OCI-LY7 (cell line): Measurements from ENCODE around the gene CLEC16A. TPM values are rescaled to one million over a fixed set of nuclear protein-coding genes. Genes with fewer than 3 reads are reported as not detected.

Experiments used
- BruUV-seq: library from RNA; stranded (reverse); fragments of 400-500 nt; replicated peaks from 2 replicates; lab custom pipeline; 2021; lab: Mats Ljungman, UMichigan
- CTCF ChIA-PET: fragments of 300-600 bp; sonication (Branson Sonifier 250); formaldehyde crosslinking; loops from one replicate; lab custom pipeline; 2022; ENCODE audit warnings: antibody characterized with exemption; ENCODE audit not compliant: unreplicated experiment; lab: Charles Lee
- POLR2A ChIA-PET: fragments of 300-600 bp; sonication (Branson Sonifier 250); formaldehyde crosslinking; loops from one replicate; lab custom pipeline; 2022; ENCODE audit warnings: antibody characterized with exemption; lab: Charles Lee
- DNase-seq: peaks from one replicate; pipeline ENCODE4 v3.0.0-alpha.2; 2015; ENCODE audit warnings: low spot score
- H2AFZ ChIP-seq: fragments of 200-600 bp; sonication (generic), shearing (Covaris generic); 2 replicates; pipeline ENCODE4 v1.6.1; 2014; ENCODE audit warnings: mild to moderate bottlenecking, antibody characterized with exemption, low read length, moderate library complexity
- H3K27ac ChIP-seq: fragments of 200-600 bp; sonication (generic); 2 replicates; pipeline ENCODE4 v1.5.1; 2014; ENCODE audit warnings: mixed run types, low read depth, mild to moderate bottlenecking, moderate library complexity, low read length, inconsistent platforms; ENCODE audit not compliant: poor library complexity, severe bottlenecking
- H3K36me3 ChIP-seq: fragments of 200-600 bp; sonication (generic); 2 replicates; pipeline ENCODE4 v1.6.1; 2014; ENCODE audit warnings: mild to moderate bottlenecking, antibody characterized with exemption, low read length, moderate library complexity, mixed read lengths; ENCODE audit not compliant: insufficient read depth
- H3K4me1 ChIP-seq: fragments of 200-600 bp; sonication (generic); 2 replicates; pipeline ENCODE4 v1.5.1; 2014; ENCODE audit warnings: mild to moderate bottlenecking, low read length; ENCODE audit not compliant: insufficient read depth, poor library complexity, severe bottlenecking
- H3K4me2 ChIP-seq: fragments of 200-600 bp; sonication (generic); 2 replicates; pipeline ENCODE4 v1.6.1; 2014; ENCODE audit warnings: mild to moderate bottlenecking, low read length
- H3K4me3 ChIP-seq: fragments of 200-600 bp; sonication (generic); 2 replicates; pipeline ENCODE4 v1.5.1; 2014; ENCODE audit warnings: mild to moderate bottlenecking, low read depth, low read length; ENCODE audit not compliant: poor library complexity, severe bottlenecking
- H3K79me2 ChIP-seq: fragments of 200-600 bp; sonication (generic); 2 replicates; pipeline ENCODE4 v1.6.1; 2016; ENCODE audit warnings: low read depth, mild to moderate bottlenecking, low read length, moderate library complexity, mixed read lengths; ENCODE audit not compliant: insufficient read depth
- H3K9me2 ChIP-seq: fragments of 200-600 bp; sonication (generic); 2 replicates; pipeline ENCODE4 v1.6.1; 2016; ENCODE audit warnings: mild to moderate bottlenecking, low read length, mixed read lengths; ENCODE audit not compliant: insufficient read depth
- H3K9me3 ChIP-seq: fragments of 200-600 bp; sonication (generic); 2 replicates; pipeline ENCODE4 v1.6.1; 2014; ENCODE audit warnings: mild to moderate bottlenecking, mixed run types, low read length, mixed read lengths
- H4K20me1 ChIP-seq: fragments of 200-600 bp; sonication (generic); 2 replicates; pipeline ENCODE4 v1.6.1; 2014; ENCODE audit warnings: mild to moderate bottlenecking, antibody characterized with exemption, low read length, moderate library complexity, mixed read lengths; ENCODE audit not compliant: insufficient read depth
- EZH2phosphoT487 ChIP-seq: fragments of 200-600 bp; sonication (generic); IDR thresholded peaks from 2 replicates; pipeline ENCODE4 v1.6.1; 2018; ENCODE audit warnings: low read depth, borderline replicate concordance, mild to moderate bottlenecking, mixed run types, antibody characterized with exemption, low read length, moderate library complexity, mixed read lengths
- intact Hi-C: fragments of 100-400 bp; cut with micrococcal nuclease; formaldehyde crosslinking; loops from one replicate; pipeline ENCODE4 v1.10.0; 2022; ENCODE audit not compliant: unreplicated experiment
- total RNA-seq, 2 experiments: library from RNA; depleted of rRNA in 1 of 2; stranded (reverse); fragments of >200 nt in 1 of 2; shearing (Covaris generic) in 1 of 2; gene quantifications; 2 replicates each; pipeline ENCODE4 v1.2.3, GENCODE V29; 2014 to 2022
- TF ChIP-seq, protein P1 (sequence below): fragments of 200-600 bp; sonication (generic); conservative IDR thresholded peaks from 2 replicates; pipeline ENCODE4 v1.5.1; 2014; ENCODE audit warnings: mild to moderate bottlenecking, antibody characterized with exemption, low read length, moderate library complexity, mixed read lengths

The CLEC16A gene
- total RNA-seq, 2 experiments from 2014 or later, result 26.2 to 50.9 TPM

DNA sequence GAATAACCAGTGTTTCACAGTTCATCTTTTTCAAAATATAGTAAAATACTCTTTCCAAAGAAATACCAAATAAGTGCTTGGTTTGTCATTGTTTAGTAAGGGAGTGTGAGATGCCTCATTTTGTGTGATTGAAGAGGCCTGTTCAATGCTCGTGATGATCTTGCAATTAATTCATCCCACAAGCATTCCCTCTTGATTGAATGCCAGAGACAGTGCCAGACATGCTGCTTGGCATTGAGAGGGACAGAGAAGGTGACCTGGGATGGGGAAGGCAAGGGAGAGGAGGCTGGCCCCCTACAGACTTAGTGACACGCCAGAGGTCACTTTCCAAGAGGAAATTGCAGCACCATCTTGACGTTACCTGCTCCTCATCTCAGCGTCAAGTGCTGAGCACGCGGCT lies 49.3 kb downstream of the CLEC16A start:
- Histone ChIP-seq H2AFZ (no peak overlapping the region), H3K36me3 (peaks cover 82% of the 10 kb centered on the region), H3K4me3 (no peak overlapping the region), H4K20me1 (no peaks in the 10 kb centered on the region), H3K79me2 (no peaks in the 10 kb centered on the region), H3K4me1 (no peaks in the 10 kb centered on the region), H3K4me2 (no peak overlapping the region), H3K9me2 (no peaks in the 10 kb centered on the region), H3K9me3 (no peaks in the 10 kb centered on the region), H3K27ac (no peak overlapping the region)
- POLR2A ChIA-PET, result no interaction called here
- no TSS peak for BruUV-seq
- intact Hi-C loops, result no loop called here
- no peak for DNase-seq
- CTCF ChIA-PET, result no interaction called here
- TF ChIP-seq EZH2phosphoT487, result no peak

DNA sequence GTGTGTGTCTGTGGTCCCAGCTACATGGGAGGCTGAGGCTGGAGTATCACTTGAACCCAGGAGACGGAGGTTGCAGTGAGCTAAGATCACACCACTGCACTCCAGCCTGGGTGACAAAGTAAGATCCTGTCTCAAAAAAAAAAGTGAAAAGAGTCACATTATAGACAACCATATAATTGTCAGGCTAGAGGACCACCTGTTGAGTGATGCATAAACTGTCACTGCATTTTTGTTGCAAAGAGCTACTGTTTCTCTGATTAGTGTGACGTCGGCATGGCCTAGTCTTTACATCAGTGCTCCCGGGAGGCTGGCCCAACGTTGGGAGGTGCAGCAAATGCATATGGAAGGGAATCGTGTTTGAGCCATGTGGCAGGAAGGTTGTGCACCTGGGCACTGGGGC lies 50.2 kb downstream of the CLEC16A start:
- H3K36me3 ChIP-seq, result peaks cover 73% of the 10 kb centered on the region

DNA sequence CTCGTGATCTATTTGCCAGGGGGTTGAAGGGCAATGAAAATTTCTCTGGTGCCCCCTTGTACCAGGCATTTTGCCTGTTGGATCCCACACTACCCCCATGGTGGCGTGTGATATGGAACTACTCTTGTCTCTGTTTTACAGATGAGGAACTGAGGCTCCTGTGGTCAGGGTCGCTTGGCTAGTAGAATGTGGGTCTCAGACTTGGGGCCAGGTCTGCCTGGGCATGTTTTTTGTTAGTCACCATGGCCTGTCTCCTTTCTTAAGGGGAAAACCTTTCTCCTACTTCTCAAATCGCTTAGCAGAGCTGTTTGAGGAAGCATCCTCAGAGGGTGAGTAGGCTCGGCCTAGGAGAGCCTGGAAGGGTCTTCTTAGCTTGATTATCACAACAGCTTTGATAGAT lies 51.2 kb downstream of the CLEC16A start:
- intact Hi-C loops, result no loop called here
- Histone ChIP-seq H3K36me3 (peaks cover 64% of the 10 kb centered on the region), H3K27ac (no peak overlapping the region), H4K20me1 (no peaks in the 10 kb centered on the region), H3K4me3 (no peak overlapping the region), H3K9me3 (no peaks in the 10 kb centered on the region), H2AFZ (no peak overlapping the region), H3K4me2 (no peak overlapping the region), H3K79me2 (no peaks in the 10 kb centered on the region), H3K9me2 (no peaks in the 10 kb centered on the region), H3K4me1 (no peaks in the 10 kb centered on the region)
- DNase-seq, result no peak
- ChIA-PET POLR2A (interaction anchor here (1.0 kb wide), 1 partner anchor 376 kb away, joined by 5 read pairs; no protein-coding TSS in a partner anchor), CTCF (no interaction called here)
- no peak for TF ChIP-seq EZH2phosphoT487
- TF ChIP-seq, protein P1, sequence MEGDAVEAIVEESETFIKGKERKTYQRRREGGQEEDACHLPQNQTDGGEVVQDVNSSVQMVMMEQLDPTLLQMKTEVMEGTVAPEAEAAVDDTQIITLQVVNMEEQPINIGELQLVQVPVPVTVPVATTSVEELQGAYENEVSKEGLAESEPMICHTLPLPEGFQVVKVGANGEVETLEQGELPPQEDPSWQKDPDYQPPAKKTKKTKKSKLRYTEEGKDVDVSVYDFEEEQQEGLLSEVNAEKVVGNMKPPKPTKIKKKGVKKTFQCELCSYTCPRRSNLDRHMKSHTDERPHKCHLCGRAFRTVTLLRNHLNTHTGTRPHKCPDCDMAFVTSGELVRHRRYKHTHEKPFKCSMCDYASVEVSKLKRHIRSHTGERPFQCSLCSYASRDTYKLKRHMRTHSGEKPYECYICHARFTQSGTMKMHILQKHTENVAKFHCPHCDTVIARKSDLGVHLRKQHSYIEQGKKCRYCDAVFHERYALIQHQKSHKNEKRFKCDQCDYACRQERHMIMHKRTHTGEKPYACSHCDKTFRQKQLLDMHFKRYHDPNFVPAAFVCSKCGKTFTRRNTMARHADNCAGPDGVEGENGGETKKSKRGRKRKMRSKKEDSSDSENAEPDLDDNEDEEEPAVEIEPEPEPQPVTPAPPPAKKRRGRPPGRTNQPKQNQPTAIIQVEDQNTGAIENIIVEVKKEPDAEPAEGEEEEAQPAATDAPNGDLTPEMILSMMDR, result no peak
- no TSS peak for BruUV-seq

More for the DNA sequence above, 50.2 kb downstream of the CLEC16A start:
- DNase-seq, result no peak
- Histone ChIP-seq H4K20me1 (no peaks in the 10 kb centered on the region), H3K79me2 (no peaks in the 10 kb centered on the region), H3K9me3 (no peaks in the 10 kb centered on the region), H3K4me3 (no peak overlapping the region), H3K27ac (no peak overlapping the region), H2AFZ (no peak overlapping the region), H3K4me1 (no peaks in the 10 kb centered on the region), H3K4me2 (no peak overlapping the region), H3K9me2 (no peaks in the 10 kb centered on the region)
- BruUV-seq, result no TSS peak
- no peak for TF ChIP-seq EZH2phosphoT487
- TF ChIP-seq, protein P1, result no peak
- intact Hi-C loops, result no loop called here
- ChIA-PET CTCF (no interaction called here), POLR2A (no interaction called here)
